ENCODE data around the gene SLC34A3.

Gene SLC34A3

DNA sequence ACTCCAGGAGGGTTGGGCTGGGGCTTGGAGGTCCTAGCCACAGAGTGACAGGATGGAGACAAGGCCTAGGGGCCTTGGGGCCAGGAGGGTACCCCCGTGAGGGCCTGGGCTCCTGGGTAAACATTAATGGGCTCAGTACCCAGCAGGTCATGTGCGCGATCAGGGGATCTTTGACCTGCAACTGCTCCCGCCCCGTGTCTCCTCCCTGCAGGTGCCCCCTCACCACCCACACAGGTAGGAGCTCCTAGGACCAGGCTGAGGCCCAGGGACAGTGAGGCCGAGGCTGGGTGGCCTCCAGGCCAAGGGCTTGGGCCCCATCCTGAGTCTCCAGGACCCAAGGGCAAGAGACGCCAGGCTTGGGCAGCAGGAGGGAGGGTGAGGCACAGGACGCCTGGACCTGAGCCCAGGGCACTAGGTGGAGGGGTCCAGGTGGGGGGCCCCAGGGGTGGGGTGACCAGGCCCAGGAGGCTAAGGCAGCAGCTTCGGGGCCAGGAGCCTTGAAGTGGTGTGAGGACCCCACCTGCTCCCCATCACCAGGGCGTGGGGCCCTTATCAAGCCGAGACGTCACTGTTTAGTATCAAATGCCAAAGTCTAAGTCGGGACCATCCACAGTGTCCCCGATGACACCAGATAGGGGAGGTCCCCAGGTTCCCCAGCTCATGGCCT is at the start of gene SLC34A3:
Gene SLC34A3, plus strand, starts transcription at position 197 of the 667 bp plus-strand sequence. CDS start 802 bp downstream, outside the sequence.
- no peak for DNase-seq

DNA sequence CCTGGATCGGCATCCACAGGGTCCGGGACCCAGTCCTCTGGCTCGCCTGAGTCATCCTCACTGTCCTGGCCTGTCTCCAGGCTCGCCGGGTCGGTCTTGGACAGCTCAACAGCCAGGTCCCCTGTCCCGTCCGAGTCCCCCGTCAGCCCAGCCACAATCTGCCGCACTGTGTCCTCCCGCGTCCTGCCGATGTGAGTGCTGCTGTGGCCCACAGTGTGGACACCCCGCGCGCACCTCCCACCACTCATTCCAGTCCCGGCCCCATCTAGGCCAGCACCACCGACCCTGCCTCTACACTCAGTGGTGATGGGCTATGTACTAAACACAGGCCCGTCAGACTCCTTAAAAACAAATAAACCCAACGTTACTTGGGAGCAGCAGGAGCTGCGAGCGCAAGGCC is 49.0 kb upstream of the SLC34A3 start:
- no peak for DNase-seq

DNA sequence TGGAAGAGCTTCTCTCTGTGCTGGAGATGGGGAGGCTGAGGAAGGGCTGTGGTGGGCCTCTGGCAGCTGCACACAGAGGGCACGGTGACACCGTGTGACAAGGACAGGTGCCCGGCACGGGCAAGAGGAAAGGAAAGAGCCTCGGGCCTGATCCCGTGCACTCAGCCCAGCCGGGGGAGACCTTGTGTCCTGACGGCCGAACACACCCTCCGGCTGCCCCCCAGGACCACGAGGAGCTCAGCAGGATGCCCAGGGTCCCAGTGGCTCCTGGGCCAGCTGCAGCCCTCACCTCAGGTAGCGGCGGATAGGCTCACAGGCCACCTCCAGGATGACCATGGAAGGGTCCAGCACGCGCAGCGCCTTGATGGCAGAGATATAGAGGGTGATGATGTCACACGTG is 47.9 kb upstream of the SLC34A3 start:
- no peak for DNase-seq

DNA sequence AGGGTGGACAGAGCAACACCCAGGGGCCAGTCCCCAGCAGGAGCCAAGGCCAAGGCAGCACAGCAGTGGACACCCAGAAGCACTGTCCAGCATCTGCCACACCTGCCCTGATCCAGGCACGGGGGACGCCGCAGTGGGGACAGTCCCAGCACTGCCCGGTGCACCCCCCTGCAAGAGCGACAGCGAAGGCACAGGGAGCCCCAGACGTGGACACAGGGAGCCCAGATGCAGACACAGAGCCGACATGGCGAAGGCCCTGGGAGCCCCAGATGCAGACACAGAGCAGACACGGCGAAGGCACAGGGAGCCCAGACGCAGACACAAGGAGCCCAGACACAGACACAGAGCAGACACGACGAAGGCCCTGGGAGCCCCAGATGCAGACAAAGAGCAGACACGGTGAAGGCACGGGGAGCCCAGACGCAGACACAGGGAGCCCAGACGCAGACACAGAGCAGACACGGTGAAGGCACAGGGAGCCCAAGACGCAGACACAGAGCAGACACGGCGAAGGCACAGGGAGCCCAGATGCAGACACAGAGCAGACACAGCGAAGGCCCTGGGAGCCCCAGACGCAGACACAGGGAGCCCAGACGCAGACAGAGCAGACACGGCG is 46.6 kb upstream of the SLC34A3 start:
- DNase-seq = no peak

DNA sequence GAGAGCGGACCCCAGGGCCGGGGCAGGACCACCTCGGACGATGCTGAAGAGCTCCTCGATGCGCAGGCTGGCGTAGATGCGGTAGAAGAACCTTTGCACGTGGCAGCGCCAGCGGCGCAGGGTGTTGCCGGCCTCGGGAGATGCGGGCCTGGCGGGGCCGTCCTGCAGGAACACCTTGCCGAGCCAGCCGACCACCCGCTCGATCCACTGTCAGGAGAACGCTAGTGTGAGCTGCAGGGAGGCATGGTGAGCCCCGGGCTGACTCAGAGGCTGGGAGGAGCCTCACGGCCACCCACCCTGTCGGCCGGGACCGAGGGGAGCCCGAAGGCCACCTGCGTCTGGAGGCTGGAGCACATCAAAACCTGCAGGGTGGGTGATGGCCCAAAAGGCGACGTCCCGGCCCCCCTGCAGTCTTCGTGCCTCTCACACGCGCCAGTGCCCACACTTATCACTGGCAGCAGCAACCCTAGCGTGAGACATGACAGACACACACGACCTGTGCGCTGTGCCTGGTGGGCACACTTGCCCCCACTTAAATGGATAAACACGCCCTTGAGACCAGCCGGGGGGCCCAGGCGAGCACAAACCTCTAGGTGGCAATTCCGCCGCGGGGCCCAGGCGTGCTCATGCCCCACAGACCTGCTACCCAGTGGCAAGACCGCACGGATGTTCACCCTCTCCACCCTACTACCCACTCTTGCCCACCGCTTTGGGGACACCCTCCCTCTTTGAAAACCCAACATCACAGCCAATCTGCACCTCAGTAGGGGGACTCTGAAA is 45.6 kb upstream of the SLC34A3 start:
- DNase-seq = no peak

DNA sequence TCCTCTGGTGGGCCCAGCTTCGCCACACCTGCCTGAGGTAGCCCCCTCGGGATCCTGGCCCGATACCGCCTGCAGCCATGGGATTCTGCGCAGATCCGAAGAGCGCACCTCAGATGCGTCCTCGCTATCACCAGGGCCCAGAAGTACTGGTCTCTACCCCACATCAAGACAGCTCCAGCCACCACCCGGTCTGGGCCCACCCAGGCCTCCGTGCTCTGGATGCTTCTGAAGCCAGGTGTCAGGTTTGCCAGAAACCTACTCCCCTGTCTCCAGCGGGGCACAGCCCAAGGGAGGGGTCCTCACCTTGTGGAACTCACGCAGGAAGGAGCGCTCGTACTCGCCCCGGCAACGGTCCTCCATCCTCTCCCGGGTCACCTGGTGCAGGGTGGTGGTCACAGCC is 44.8 kb upstream of the SLC34A3 start:
- no peak for DNase-seq

DNA sequence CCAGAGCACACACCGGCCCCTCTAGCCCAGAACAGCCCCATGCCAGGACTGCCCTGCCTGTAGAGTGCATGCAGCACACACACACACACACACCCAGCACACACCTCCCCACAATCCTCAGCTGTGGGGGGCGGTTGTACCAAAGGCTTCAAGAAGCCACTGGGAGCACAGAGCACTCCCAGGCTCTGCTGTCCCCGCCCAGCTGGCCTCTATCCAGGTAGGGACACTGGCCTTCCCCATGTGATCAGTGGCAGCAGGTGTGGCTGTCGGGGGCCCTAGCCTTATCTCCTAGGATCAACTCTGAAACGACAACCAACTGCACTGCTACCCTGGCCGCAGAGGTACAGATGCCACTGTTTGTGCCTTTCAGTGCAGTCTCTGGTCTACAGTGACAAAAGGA is 44.3 kb upstream of the SLC34A3 start:
- DNase-seq = no peak

DNA sequence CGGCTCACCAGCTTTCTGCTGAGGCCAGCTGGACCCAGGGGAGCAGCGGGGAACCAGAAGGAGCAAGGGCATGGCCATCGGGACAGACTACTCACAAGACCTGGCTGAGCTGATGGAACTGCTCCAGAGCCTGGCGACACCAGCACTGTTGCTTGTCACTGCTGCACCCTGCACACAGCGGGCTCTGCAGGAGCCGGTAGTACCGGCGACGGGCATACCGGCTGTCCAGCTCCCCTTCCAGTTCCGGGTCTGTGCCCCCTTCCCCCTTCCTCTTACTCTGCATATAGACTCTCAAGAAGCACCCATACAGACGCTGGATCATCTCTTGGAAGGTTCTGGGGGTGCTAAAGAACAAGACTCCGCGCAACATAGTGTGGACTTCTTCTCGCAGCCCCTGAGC is 43.3 kb upstream of the SLC34A3 start:
- no peak for DNase-seq

DNA sequence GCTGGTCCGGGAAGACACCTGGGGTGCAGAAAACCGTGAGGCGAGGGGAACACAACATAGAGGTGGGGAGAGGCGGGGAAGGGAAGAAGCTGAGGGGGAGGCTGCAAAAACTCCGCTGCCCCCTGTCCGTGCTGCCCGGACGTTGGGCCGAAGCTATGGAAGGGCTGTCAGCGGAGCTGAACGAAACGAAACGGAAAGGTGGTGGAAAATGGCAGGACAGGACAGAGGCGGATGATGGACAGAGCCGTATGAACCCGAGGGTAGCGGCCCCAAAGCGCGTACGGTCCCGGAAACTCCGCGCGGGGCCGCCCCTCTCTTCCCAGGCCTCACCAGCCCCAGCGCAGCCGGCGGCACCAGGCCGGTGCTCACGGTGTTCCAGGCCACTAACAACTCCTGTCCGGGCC is 42.6 kb upstream of the SLC34A3 start:
- no peak for DNase-seq

DNA sequence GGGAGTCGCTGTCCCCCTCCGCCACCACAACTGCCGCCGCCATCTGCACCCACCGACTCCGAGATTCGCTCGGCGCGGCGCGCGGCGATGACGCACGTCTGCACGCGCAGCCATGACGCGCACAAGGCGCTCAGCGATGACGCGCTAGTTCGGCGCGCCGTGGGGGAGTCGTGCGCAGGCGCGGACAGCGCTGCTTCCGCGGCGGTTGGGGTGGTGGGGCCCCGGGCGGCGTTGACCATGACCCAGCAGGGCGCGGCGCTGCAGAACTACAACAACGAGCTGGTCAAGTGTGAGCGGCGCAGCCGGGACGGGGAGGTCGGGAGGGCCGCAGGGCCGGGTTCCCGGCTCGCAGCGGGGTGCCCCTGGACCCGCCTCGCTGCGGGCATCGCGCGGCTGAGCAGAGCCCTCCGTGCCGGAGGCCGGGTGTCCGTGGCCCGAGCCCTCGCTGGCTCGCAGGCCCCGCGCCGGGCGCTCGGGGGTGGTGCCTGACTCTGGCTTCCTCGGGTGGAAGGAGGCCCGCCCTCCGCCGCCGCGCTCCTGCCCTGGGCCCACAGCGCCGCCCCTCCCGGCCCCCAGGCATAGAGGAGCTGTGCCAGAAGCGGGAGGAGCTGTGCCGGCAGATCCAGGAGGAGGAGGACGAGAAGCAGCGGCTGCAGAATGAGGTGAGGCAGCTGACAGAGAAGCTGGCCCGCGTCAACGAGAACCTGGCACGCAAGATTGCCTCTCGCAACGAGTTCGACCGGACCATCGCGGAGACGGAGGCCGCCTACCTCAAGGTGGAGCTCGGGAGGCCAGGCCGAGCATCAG is 42.0 kb upstream of the SLC34A3 start, which contains the start of the genes ANAPC2 and SSNA1:
Gene ANAPC2, minus strand, starts transcription at position 71 of the 807 bp plus-strand sequence. Its CDS starts 28 bp downstream, at position 43.
Gene SSNA1, plus strand, starts transcription at position 187 of the 807 bp plus-strand sequence. Its CDS starts 51 bp downstream, at position 238.
- peak; percentile 93 for DNase-seq

DNA sequence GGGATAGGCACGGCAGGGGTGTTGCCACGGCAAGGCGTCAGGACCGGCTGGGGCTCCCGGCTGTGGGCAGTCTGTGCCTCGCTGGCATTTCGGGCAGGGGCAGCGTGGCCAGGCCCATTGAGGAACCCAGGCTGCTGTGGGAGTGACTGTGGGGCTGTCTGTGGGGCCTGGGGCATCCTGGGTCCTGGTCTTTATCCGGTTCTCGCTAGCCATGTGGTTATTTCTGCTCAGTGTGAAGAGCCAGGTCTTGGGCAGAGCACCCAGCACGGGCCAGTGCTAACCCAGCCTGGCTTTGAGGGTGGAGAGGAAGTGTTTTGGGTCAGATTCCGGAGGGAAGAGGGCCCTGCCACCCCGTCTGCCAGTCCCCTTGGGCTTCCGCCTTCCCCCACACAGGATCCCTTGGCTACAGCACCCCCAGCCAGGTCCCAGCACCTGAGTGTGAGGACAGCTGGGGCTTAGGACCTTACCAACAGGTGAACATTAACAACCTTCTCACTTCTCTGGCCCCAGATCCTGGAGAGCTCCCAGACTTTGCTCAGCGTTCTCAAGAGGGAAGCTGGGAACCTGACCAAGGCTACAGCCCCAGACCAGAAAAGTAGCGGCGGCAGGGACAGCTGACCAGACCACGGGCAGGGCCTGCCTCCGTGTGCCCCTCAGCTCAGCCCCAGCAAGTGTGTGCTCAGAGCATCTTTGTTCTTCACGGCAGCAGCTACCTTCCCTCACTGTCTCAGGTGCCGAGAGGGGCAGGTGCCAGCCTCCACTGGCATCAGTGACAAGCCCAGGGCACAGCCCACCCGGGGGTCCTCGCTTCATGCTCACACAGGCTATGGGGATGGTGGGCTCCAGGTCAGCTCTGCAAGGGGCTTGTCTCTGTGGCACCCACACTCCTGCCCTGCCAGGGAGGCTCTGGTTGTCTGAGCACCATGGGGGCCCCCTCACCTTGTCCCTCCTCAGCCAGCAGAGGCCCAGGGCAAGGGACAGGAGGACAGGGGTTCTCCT is 41.1 kb upstream of the SLC34A3 start:
- DNase-seq = no peak

DNA sequence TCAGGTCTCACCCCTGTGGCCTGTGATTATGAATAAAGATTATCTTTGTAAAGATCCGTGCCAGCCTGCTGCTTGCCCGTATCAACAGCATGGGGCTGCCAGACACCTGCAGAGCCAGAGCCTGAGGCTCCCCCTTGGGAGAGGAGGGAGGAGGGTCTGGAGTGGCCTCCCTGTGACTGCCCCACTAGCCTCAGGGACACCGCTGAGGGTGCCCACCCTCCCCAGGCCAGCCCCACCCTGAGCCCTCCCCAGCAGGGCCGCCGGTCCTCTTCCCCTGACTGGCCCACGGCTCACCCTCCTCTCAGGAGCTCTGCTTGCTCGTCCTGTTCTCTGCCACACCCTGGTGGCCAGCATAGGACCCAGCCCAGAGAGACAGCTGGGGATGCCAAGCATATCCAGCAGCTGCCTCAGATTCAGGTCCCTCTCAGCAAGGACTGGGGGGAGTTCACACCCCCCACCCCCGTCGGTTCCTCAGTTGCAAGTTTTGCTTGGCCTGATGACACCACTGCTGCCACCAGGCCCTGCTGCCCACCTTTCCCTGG is 40.3 kb upstream of the SLC34A3 start:
- DNase-seq = no peak

DNA sequence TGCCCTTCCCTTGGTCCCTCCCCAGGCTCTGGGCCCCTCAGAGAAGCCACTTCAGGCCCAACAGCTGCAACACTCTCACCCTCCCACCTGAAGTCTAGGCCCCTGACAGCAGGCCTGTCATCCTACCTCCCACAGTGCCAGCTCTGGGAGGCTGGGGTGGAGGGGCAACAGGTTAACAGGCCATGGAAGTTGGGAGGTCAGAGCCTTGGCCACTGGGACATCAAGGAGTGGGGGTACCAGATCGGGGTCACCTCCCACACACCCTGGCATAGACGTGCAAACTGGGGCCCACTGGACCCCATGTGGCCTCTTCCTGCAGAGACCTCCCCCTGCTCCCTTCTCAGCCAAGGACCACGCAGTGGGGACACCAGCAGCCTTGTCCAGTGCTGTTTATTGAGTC is 39.5 kb upstream of the SLC34A3 start:
- no peak for DNase-seq

DNA sequence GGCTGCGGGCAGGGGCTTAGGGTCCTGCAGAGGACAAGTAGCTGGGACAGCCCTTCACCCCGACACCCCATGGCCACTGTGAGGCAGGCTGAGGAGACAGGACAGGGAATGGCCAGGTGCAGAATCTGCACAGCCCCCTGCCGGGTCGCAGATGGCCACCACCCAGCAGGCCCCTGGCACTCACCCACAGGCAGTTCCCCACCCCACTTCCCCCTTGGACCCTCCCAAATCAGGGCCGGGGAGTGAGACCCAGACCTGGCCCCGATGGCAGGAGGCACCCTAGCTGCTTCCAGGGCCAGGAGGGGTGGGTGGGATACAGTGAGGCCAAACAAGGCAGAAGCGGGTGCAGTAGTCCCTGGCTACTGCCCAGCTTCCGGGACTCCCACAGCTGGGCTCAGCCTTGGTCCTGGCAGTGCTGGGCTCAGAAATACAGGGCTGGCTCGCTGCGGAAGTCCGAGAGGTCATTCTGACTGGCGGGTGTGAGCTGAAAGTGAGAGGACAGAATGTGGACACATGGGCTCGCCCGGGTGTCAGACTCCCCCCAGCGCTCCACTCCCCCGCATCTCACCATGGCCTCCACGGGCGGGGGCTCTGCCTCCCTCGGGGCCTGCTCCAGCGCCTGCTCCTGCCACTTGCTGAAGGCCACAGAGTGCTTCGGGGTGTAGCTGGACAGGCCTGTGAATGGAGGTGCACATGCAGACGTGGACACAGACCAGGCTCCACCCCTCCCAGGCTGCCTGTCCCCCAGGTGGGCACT is 38.8 kb upstream of the SLC34A3 start:
- no peak for DNase-seq

DNA sequence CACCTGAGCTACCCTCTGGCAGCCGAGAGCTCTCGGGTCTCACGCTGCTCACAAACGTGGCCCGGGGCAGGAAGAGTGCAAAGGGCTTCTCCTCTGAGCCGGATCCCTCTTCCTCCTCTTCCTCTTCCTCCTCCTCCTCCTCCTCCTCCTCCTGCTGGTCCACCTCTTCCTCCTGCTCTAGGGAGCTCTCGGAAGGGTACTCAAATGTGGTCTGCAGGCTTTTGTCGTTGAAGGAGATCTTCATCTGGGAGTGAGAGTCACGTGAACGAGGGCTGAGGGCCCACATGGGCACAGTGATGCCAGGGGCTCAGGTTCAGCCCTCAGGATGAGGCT is 38.3 kb upstream of the SLC34A3 start:
- no peak for DNase-seq

DNA sequence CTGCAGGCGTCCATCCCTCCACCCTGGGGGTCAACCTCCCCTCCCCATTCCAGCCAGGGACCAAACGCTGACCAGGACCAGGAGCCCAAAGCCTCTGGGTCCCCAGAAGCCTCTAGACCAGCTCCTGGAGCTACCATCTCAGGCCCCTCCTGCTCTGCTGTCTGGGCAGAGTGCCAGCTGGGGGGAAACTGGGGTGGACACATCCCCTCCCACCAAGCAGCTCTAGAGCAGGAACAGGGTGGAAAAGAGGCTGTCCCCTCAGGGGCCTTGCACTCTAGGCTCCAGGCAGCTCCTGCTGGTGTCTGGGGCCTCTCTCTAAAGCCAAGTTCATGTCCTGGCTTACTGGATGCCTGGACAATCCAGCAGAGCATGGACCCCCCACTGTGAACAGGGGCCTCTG is 37.8 kb upstream of the SLC34A3 start:
- DNase-seq = no peak

DNA sequence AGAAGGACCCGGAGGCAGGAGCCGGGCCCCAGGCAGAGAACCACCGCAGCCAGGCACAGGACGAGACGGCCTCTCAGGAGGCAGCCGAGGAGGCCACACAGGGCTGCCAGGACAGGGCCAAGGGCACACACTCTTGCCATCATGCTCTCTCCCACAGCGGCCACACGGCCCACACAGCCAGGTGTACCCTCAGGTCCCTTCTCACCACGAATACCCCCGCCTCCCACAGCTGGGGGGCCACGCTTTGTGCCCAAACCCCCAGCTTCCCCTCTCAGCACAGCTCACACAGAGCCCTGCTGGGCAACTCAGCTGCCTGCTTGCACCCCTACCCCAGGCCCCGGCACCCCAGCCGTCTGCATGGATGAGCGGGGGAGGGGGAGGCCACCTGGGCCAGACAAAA is 36.9 kb upstream of the SLC34A3 start:
- DNase-seq = no peak

DNA sequence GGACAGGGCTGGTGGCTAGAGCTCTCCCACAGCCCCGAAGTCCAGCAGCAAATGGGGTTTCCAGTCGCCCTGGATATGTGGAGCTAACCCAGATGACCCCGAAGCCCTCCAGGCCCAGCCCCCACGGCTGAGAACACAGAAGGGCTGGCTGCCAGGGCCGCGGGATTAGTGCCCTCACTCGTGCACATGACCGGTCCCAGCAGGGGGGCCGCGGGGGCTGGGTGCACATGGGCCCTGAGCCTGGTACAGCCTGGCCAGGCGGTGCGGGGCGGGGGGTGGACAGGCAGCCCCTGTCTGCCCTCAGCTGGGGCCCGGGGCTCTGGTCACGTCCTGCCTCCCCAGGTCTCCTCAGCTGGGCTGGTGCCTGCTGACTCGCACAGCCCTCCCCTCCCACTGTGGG is 36.3 kb upstream of the SLC34A3 start:
- no peak for DNase-seq

DNA sequence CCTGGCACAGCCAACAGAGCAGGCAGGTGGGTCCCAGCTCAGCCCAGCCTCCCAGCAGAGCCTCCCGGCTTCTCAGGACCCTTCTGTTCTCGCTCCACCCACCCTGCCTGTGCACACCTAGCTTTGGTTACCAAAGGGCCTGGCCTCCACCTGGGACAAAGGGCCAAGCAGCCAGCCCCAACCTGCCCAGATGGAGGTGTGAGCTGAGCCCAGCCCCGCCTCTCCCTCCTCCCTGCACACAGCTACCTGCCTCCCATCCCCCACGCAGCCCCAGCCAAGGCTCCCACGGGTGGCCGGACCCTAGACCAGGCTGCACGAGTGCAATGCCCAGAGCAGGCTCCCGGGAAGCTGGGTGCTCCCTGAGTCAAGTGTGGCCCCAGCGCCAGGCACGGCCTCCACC is 35.8 kb upstream of the SLC34A3 start:
- DNase-seq = no peak

DNA sequence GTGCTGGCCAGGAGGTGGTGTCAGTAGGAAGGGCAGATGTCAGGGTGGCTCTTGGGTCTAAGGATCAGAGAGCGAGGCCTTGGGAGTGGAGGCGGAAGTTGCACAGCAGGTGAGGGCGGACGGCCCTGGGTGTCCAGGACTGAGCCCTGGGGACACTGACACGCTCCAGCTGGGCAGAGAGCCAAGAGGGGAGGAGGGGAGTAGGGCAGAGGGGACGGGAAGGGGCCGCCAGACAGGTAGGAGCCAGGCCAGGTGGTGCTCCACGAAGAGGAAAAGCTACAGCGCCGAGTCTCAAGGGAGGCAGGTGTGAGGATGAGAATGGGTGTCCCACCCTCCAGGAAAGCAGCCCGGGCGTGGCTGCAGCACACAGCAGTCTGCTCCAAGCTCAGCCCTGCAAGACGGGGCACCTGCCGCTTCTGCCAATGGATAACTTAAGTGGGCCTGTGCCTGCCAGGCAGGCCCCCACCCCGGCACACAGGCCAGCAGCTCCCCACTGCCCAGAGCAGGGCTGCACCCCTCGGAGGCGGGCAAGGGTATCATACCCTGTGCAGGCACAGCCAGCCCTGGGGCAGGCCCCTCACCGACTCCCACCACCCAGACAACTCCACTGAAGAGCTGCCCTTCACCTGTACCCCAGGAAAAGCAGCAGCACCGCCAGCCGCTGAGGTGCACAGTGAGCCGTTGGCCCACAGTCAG is 35.0 kb upstream of the SLC34A3 start:
- no peak for DNase-seq

Measured in CD4-positive, alpha-beta T cell treated with Interleukin-21 for 1 hour (primary cell).